CD4-positive, CD25-positive, alpha-beta regulatory T cell (primary cell): ENCODE results near the gene ARL3. TPM values are rescaled to one million over a fixed set of nuclear protein-coding genes. Genes with fewer than 3 reads are reported as not detected.

Source experiments
- ATAC-seq, 2 donors: fragments of 150-1000 bp; cut with Tn5 transposase; one replicate each; pipeline ENCODE4 v1.10.0; 2021; ENCODE audit warnings: low read depth in 2 of 2, moderate number of reproducible peaks in 2 of 2, moderate library complexity in 1 of 2
- DNase-seq, 3 donors: peaks; one replicate each; pipeline versions ENCODE4 v3.0.0 to v3.0.0-alpha.2; 2012 to 2022; ENCODE audit warnings: mixed read lengths in 1 of 3
- H3K27ac ChIP-seq: one replicate; pipeline ENCODE4 v1.7.0; 2013; ENCODE audit warnings: mild to moderate bottlenecking, low read length; ENCODE audit not compliant: insufficient read depth, poor library complexity, severe bottlenecking
- H3K27me3 ChIP-seq: one replicate; pipeline ENCODE4 v1.7.0; 2013; ENCODE audit warnings: low read length; ENCODE audit not compliant: control insufficient read depth, insufficient read depth
- H3K36me3 ChIP-seq: one replicate; pipeline ENCODE4 v1.7.0; 2013; ENCODE audit warnings: mild to moderate bottlenecking, low read length, moderate library complexity; ENCODE audit not compliant: control insufficient read depth, insufficient read depth
- H3K4me1 ChIP-seq: 2 replicates; pipeline ENCODE4 v1.7.0; 2013; ENCODE audit warnings: mild to moderate bottlenecking, low read length; ENCODE audit not compliant: insufficient read depth, control insufficient read depth, poor library complexity, severe bottlenecking
- H3K4me3 ChIP-seq: one replicate; pipeline ENCODE4 v1.7.0; 2013; ENCODE audit warnings: low read depth, mild to moderate bottlenecking, low read length, moderate library complexity
- H3K9me3 ChIP-seq, 2 experiments: 1 replicate in 1 of 2; 2 replicates in 1 of 2; pipeline ENCODE4 v1.7.0; 2013; ENCODE audit warnings: low read length in 2 of 2, mild to moderate bottlenecking in 1 of 2, moderate library complexity in 1 of 2; ENCODE audit not compliant: control insufficient read depth in 2 of 2
- H3K27ac Mint-ChIP-seq, 3 donors: one replicate each; pipeline ENCODE4 v1.8.0; 2020 to 2022; ENCODE audit warnings: mild to moderate bottlenecking in 3 of 3, mixed read lengths in 3 of 3, moderate library complexity in 2 of 3
- H3K27me3 Mint-ChIP-seq: one replicate; pipeline ENCODE4 v1.8.0; 2022; ENCODE audit warnings: mild to moderate bottlenecking, mixed read lengths
- H3K36me3 Mint-ChIP-seq: one replicate; pipeline ENCODE4 v1.8.0; 2020; ENCODE audit warnings: mixed read lengths
- H3K4me1 Mint-ChIP-seq, 4 donors: one replicate each; pipeline ENCODE4 v1.8.0; 2020 to 2022; ENCODE audit warnings: mixed read lengths in 4 of 4, mild to moderate bottlenecking in 1 of 4
- H3K4me3 Mint-ChIP-seq, 4 donors: one replicate each; pipeline ENCODE4 v1.8.0; 2020 to 2022; ENCODE audit warnings: mild to moderate bottlenecking in 4 of 4, mixed read lengths in 4 of 4, moderate library complexity in 3 of 4
- H3K9me3 Mint-ChIP-seq, 7 donors: one replicate each; pipeline ENCODE4 v1.8.0; 2020 to 2022; ENCODE audit warnings: mixed read lengths in 7 of 7, mild to moderate bottlenecking in 3 of 7, moderate library complexity in 2 of 7
- polyA plus RNA-seq, 4 donors: library from polyadenylated mRNA; unstranded; fragments of 300-500 nt; fragmentation: Illumina TruSeq; gene quantifications; one replicate each; pipeline ENCODE4 v1.2.3, GENCODE V29; 2021
- total RNA-seq: library from RNA; stranded (reverse); gene quantifications from one replicate; pipeline ENCODE4 v1.2.3, GENCODE V29; 2022

ARL3 gene
- total and polyA plus RNA-seq, 5 donors from 2014 or later: 2.0 to 3.3 (median 2.9) TPM

DNA sequence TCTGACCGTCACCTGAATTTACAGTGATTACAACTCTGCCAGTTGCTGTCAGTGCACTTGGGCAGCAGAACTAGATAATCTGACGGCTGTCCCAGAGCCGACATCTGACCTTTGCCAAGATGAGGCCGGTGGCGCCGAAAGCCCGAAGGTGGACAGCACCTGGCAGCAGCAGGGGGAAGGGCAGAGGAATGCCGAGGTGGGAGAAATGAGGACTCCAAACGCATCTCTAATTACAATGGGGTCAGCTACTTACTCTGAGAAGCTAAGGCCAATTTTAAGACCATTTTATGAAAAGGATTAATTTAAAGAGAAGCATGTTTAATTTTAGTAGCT is 36.2 kb downstream of the ARL3 start:
- Histone ChIP-seq H3K4me1 (peaks cover 38% of the 10 kb centered on the region), H3K27me3 (no peaks in the 10 kb centered on the region), H3K36me3 (no peaks in the 10 kb centered on the region), H3K9me3 (no peaks in the 10 kb centered on the region), H3K4me3 (no peak overlapping the region), H3K27ac (no peak overlapping the region)
- Mint-ChIP-seq H3K9me3 (no peaks in the 10 kb centered on the region), H3K27ac (peak overlapping the region in 1 of 3 donors; percentile 80), H3K4me3 (no peak overlapping the region), H3K4me1 (peaks cover 8 to 46% (median 22%) of the 10 kb centered on the region in 4 donors), H3K27me3 (no peaks in the 10 kb centered on the region), H3K36me3 (no peaks in the 10 kb centered on the region)
- DNase-seq (no peak), ATAC-seq (no peak)

DNA sequence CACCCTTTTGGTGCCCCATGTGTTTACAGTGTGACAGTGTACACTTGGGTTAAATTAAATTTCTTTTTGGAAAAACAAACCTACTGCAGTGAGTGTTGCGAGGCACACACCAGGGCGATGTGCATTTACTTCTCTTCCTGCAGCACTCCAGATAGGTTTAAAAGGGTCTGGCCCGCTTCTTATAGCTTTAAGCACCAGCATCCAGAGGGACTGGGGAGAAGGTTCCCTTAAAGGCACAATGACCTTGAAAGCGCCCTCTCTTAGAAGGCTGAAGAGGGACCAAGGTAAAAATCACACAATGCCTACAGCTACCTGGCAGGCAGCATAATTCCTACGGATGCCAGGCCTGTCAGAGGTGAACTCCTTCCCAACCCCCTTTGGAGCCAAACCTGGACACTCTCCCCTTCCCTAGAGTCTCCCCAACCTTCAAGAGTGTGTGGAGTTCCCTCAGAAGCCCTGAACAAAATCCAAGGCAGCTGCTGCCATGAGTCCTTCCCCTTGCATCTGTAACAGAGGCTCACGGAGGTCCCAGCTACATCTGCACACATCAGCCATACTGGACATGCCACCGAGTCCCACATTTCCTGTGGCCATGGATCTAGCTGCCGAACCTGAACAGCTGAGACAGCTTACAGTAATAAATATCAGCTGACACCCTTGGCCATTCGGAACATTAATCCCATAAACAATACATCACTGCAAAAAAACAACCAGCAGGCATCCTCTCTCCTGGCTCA is 36.7 kb downstream of the ARL3 start:
- ATAC-seq: no peak
- no peaks in the 10 kb centered on the region for H3K27me3 Mint-ChIP-seq
- no peak overlapping the region for H3K4me3 Mint-ChIP-seq
- no peak for DNase-seq
- Histone ChIP-seq H3K4me1 (peaks cover 38% of the 10 kb centered on the region), H3K9me3 (no peaks in the 10 kb centered on the region), H3K4me3 (no peak overlapping the region), H3K36me3 (no peaks in the 10 kb centered on the region), H3K27me3 (no peaks in the 10 kb centered on the region), H3K27ac (no peak overlapping the region)
- no peaks in the 10 kb centered on the region for H3K36me3 Mint-ChIP-seq
- H3K27ac Mint-ChIP-seq: peak overlapping the region in 2 of 3 donors; percentile 11 to 80
- H3K4me1 Mint-ChIP-seq: peaks cover 8 to 51% (median 22%) of the 10 kb centered on the region in 4 donors
- H3K9me3 Mint-ChIP-seq: no peaks in the 10 kb centered on the region

DNA sequence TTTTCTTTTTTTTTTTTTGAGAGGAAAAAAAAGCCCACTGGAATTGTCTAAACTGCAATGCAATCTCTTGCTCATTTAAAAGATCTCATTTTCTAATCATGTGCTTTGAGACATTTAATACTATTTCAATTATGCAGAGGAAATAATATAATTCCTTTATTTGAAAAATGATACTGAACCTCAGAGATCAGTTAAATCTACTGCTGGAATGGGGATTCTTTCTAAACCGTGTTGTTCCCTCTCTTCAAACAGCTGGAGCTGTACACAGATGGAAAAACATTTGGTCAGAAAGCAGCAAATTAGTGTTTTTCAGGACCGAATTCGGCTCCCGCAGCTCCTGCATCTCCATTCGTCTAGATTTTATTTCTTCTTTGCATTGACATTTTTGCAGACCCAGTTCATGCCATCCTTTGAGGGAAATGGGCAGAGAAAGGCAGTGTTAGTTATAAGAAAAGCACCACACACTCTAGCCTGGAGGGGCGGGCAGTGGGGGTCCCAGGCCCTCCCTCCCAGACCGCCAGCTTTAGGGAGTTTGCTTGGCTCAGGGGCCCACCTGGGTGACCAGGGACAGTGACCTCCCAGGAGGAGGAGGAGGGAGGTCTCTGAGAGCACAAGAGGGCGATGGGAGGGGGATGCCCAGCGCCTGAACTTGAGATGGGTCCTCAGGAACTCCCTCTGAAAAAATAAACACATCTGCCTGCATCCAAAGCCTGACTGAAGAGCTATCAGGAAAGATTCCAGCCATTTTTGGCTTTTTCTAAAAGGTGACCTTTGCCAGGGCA is 37.5 kb downstream of the ARL3 start:
- H3K4me1 Mint-ChIP-seq: peaks cover 8 to 47% (median 22%) of the 10 kb centered on the region in 4 donors
- H3K27me3 Mint-ChIP-seq: no peaks in the 10 kb centered on the region
- no peak overlapping the region for H3K27ac ChIP-seq
- no peak overlapping the region for H3K4me3 ChIP-seq
- peaks cover 38% of the 10 kb centered on the region for H3K4me1 ChIP-seq
- H3K9me3 Mint-ChIP-seq: no peaks in the 10 kb centered on the region
- no peaks in the 10 kb centered on the region for H3K36me3 ChIP-seq
- no peaks in the 10 kb centered on the region for H3K36me3 Mint-ChIP-seq
- H3K9me3 ChIP-seq: no peaks in the 10 kb centered on the region
- DNase-seq: no peak
- H3K27me3 ChIP-seq: no peaks in the 10 kb centered on the region
- no peak for ATAC-seq
- peak overlapping the region in 2 of 3 donors; percentile 11 to 88 for H3K27ac Mint-ChIP-seq
- peak overlapping the region in 2 of 4 donors; percentile 21 to 28 for H3K4me3 Mint-ChIP-seq

DNA sequence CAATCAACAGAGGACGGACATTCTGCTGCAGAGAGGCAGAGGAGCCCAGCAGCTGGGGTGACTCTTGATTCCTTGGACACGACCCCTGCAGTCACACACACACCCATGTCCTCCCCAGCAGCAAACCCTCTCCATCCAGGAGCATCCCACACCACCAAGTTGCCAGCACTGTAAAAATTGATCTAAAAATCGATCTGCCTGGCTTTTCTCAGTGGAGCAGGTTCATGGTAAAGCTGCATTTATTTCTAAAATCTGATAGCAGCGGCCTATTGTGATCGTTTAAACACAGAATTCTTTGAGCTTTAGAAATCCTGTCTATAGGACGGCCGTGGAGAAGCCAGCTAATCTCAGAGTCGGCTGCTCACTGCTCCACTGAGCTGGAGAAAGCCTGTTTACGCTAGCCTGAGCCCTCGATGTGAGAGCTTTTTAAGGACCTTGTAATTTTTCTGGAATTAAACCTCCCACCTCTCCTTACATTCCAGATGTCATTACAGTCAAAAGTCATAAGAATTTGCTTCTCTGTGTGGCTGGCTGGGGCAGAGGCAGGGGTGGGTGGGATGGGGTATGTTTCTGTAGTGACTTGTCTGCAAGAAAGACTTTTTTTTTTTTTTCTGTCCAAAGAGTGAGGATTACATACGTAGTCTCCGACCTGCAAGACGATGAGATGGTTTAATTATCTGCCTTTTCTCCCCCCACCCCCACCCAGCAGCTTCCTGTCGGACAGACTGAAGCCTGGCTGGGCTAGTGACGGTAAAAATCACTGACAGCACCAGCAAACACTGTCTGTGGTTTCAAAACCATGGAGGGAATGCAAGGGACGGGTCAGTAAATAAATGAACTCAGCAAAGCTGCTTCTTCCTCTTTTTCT is 38.3 kb downstream of the ARL3 start:
- Histone ChIP-seq H3K36me3 (no peaks in the 10 kb centered on the region), H3K27me3 (no peaks in the 10 kb centered on the region), H3K27ac (peak overlapping the region; percentile 41), H3K4me1 (peaks cover 38% of the 10 kb centered on the region), H3K4me3 (peak overlapping the region; percentile 13), H3K9me3 (no peaks in the 10 kb centered on the region)
- Mint-ChIP-seq H3K36me3 (no peaks in the 10 kb centered on the region), H3K4me1 (peaks cover 8 to 47% (median 22%) of the 10 kb centered on the region in 4 donors), H3K27me3 (no peaks in the 10 kb centered on the region), H3K4me3 (peak overlapping the region in 3 of 4 donors; percentile 46 to 86 (median 52)), H3K27ac (peak overlapping the region in 2 of 3 donors; percentile 88 to 92), H3K9me3 (no peaks in the 10 kb centered on the region)
- no peak for ATAC-seq
- peak in 1 of 3 donors; percentile 42 for DNase-seq

DNA sequence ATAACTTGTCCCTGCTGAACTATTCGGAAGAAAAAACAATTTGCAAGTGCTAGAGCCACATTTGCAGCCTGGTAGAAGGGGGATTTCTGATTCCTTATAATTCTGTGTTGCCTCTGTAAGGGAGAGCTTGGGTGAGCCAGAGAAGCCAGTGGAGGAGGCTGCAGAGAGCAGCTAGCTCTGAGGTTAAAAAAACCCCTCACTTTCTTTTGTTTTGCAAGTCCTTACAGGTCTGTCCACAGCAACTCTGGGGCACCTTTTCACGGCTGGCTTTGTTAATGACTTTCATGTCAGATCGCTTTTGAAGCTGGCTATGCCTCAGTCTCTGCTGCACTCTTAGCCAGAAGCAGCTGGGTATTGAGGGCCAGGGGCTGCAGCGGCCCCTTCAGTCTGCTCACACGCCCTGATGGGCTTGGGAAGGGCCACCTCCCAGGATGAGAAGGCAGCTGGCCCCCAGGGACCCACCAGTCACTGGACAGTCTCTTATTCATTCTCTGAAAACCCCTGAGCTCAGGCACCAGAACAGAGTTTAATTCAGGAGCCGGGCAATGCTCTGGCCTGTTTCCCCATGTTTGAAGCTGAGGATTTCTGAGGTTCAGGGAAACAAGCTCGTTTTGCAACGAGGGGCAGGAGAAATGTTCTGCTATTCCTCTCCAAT is 39.1 kb downstream of the ARL3 start:
- H3K9me3 ChIP-seq: no peaks in the 10 kb centered on the region
- H3K4me1 ChIP-seq: peaks cover 38% of the 10 kb centered on the region
- H3K27ac ChIP-seq: peak overlapping the region; percentile 78
- peaks cover 8 to 47% (median 22%) of the 10 kb centered on the region in 4 donors for H3K4me1 Mint-ChIP-seq
- peak overlapping the region; percentile 56 to 92 (median 88) for H3K27ac Mint-ChIP-seq
- no peaks in the 10 kb centered on the region for H3K36me3 ChIP-seq
- no peaks in the 10 kb centered on the region for H3K9me3 Mint-ChIP-seq
- H3K4me3 Mint-ChIP-seq: peak overlapping the region; percentile 82 to 90 (median 87)
- H3K27me3 Mint-ChIP-seq: no peaks in the 10 kb centered on the region
- DNase-seq: no peak
- ATAC-seq: no peak
- no peaks in the 10 kb centered on the region for H3K27me3 ChIP-seq
- no peaks in the 10 kb centered on the region for H3K36me3 Mint-ChIP-seq
- H3K4me3 ChIP-seq: peak overlapping the region; percentile 75

DNA sequence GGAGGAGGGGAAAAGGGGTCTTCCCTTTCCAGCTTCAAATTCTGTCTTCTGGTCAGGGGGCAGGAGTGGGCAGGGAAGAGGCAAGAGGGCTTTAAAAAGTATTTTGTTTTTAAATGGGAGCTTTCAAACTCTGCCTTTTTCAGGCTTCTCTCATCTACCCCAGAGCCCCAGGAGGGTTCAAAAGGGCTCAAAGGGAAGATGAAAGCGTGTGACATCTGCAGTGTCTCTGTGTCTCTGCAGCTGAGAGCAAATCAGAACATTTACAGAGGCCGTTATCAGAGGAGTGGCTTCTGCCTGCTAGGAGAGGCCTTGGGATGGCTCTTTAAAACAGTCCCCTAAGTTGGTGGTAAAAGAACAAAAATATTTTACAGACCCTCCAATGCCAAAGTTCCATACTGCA is 39.6 kb downstream of the ARL3 start:
- H3K36me3 Mint-ChIP-seq: no peaks in the 10 kb centered on the region
- H3K36me3 ChIP-seq: no peaks in the 10 kb centered on the region
- peak overlapping the region; percentile 82 to 90 (median 87) for H3K4me3 Mint-ChIP-seq
- peaks cover 8 to 49% (median 22%) of the 10 kb centered on the region in 4 donors for H3K4me1 Mint-ChIP-seq
- ATAC-seq (peak; percentile 30 to 35), DNase-seq (peak in 1 of 3 donors; percentile 60)
- peak overlapping the region in 2 of 3 donors; percentile 88 to 92 for H3K27ac Mint-ChIP-seq
- no peaks in the 10 kb centered on the region for H3K9me3 ChIP-seq
- H3K27ac ChIP-seq: peak overlapping the region; percentile 78
- no peaks in the 10 kb centered on the region for H3K9me3 Mint-ChIP-seq
- no peaks in the 10 kb centered on the region for H3K27me3 Mint-ChIP-seq
- no peaks in the 10 kb centered on the region for H3K27me3 ChIP-seq
- H3K4me1 ChIP-seq: peaks cover 41% of the 10 kb centered on the region
- peak overlapping the region; percentile 75 for H3K4me3 ChIP-seq
